Measurements from ENCODE around the gene KRT36.

The KRT36 gene

DNA sequence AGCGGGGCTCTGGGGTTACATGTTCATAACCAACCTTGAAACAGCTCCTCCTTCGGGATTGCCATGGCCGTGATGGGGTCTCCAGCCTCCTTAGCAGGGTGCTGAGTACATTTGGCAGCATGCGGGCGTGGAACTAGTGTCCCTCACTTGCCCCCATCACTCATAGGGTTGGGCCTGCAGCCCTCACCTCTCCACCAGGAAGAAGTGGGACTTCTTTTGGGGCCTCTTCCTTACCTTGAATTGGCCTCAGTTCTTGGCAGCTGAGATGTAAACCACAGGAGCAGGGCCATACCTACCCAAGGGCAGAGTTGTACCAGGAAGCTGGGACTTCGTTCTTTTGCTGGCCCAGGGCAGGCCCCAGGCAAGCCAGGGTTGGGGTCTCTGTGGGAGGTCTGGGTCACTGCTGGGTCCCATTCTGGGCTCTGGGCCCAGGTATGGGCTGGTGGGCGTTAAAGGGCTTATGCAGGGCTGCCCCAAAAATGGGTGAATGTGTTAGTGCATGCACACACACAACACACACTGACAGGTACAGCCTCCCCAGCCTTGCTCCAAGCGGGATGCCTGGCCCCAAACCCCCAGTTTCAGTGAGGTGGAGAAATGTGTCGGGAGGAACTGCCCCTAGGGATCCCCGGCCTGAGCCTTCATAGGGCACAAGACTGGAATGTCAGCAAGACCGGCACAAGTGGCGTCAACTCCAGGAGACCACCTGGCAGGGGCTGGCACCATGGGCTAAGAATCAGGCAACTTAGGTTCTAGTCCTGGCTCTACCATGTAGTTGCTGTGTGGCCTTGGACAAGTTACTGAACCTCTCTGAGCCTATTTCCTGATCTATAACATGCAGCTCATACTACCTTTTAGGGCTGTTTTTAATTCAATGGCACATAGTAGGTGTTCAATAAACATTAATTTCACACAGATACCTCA, 32.9 kb upstream of the KRT36 start:
- DNase-seq (ENCODE audit: low read depth): no peak
- TF ChIP-seq, protein P1, sequence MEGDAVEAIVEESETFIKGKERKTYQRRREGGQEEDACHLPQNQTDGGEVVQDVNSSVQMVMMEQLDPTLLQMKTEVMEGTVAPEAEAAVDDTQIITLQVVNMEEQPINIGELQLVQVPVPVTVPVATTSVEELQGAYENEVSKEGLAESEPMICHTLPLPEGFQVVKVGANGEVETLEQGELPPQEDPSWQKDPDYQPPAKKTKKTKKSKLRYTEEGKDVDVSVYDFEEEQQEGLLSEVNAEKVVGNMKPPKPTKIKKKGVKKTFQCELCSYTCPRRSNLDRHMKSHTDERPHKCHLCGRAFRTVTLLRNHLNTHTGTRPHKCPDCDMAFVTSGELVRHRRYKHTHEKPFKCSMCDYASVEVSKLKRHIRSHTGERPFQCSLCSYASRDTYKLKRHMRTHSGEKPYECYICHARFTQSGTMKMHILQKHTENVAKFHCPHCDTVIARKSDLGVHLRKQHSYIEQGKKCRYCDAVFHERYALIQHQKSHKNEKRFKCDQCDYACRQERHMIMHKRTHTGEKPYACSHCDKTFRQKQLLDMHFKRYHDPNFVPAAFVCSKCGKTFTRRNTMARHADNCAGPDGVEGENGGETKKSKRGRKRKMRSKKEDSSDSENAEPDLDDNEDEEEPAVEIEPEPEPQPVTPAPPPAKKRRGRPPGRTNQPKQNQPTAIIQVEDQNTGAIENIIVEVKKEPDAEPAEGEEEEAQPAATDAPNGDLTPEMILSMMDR (conservative IDR thresholded peaks at IDR 0.05; ENCODE audit: control insufficient read depth, insufficient read depth, low read depth, low read length): no peak
- no peak overlapping the region for H3K4me3 ChIP-seq (ENCODE audit: control insufficient read depth, low read depth, low read length)

DNA sequence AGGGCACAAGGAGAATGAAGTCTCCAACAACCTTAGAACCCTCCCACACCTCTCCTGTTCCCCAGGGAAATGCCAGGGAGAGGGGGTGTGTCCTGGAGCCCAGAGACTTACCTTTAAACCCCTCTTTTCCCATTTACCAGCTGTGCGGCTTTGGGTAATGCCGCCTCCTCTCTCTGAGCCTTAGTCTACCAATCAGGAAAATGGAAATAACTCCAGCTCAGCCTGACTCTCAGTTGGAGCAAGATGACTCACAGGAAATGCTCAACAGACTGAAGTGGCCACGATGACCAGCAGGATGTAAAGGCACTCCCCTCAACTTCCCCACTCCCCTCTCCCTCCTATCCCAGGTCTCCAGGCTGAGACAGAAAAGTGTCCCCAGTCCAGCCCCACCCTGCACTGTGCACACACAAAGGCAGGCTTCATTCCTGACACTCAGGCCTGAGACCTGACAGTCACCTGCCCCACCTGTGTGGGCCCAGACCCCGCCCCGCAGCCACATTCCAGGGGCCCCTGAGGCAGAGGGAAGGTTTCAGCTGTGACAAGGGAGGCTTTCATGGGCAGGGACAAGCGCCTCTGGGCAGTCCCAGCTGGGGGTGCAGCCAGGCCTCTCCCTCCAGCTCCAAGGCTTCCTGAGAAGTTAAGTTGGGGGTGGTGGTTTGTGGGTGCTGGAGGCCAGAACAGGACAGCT, 32.0 kb upstream of the KRT36 start:
- TF ChIP-seq, protein P1 (conservative IDR thresholded peaks at IDR 0.05; ENCODE audit: control insufficient read depth, insufficient read depth, low read depth, low read length): no peak
- no peak overlapping the region for H3K4me3 ChIP-seq (ENCODE audit: control insufficient read depth, low read depth, low read length)
- DNase-seq (ENCODE audit: low read depth): peak; percentile 81

DNA sequence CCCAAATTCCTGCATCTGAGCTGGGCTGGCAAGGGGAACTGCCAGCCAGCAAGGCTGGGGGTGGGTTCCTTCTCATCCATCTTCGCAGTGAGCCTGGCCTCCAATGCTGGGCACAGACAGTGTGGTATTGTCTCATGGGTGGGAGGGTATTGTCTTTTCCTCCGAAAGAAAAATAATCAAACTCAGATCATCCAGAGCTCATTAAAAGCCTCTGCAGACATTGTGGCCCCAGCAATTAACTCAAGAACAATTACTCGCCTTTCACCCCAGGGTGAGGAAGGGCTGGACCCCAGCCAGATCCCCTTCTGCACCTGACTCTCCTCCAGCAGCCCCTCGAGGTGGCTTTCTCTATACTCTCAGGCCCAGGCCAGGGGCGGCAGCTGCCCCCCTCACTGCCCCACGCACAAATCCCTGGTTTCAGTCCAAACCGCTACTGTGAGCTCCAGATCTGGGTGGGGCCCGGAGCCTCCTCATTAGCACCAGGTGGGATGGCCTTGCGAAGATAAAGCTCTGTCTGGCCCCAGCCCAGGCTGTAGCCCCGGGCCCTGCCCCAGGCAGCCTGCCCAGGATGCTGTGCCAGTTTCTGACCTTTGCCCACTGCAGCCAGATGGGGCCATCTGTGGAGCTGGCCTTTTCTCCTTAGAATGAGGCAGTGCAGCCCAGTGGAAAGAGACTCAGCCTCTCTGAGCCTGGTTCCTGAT, 31.3 kb upstream of the KRT36 start:
- DNase-seq (ENCODE audit: low read depth): no peak
- no peak overlapping the region for H3K4me3 ChIP-seq (ENCODE audit: control insufficient read depth, low read depth, low read length)
- TF ChIP-seq, protein P1 (conservative IDR thresholded peaks at IDR 0.05; ENCODE audit: control insufficient read depth, insufficient read depth, low read depth, low read length): no peak

DNA sequence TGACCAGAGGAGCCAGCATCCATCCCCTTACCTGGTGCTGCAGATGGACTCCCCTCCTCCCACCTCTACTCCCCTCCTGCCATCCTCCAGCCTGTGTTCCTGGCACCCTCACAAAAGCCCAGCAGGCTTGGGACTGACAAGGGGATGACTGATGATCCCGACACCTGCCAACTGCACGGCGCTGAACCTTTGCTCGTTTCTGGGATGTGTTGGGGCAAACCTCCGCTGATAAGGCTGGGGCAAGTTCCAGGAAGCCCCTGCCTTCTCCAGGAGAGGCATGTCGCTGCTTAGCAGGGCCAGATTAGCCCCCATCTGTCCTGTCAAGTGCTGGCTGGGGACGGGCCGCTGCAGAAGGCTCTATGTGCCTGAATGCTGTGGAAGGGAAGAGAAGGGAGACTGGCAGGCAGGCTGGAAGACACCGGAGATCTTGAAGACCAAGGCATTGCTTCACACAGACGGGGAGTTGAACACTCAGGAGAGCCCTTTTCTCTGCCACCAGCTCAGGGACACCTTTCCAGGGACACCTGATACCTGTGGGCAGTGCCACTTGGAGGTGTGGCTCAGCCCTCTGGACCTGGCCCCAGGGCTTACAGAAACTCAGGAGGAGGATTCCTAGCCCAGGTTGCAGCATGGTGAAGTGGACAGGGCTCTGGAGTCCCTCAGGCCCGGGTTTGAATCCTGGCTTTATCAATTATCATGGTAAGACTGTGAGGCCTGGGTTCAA, 30.0 kb upstream of the KRT36 start:
- DNase-seq (ENCODE audit: low read depth): no peak
- no peak overlapping the region for H3K4me3 ChIP-seq (ENCODE audit: control insufficient read depth, low read depth, low read length)
- TF ChIP-seq, protein P1 (conservative IDR thresholded peaks at IDR 0.05; ENCODE audit: control insufficient read depth, insufficient read depth, low read depth, low read length): no peak

DNA sequence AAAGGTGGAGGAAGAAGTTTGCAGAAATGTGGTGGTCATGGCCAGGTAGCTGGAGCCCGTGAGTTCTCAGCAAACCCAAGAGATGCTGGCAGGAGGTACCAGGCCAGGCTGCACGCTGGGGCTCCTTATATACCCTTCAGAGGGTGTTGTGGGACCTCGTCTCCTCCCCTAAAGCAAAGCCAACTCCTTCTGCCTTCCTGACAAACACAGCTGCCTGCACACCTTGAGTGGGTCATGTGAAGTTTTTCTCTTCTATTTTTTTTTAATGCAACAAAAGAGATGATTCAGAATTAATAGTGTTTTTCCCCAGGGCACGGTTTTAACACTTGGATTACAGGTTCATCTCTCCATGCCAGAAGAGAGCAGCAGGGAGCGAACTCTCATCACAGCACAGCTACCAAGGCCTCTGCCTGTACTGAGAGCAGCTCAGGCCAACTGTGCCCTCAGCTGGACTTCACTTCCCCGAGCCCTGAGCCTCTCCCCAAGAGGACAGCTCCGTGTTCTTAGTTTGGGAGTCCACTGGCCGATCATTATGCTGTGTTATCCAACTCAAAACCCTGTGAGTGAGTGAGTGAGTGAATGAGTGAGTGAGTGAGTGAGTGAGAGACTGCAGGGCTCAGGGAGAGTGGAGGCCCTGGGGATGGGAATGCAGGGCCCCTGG, 29.2 kb upstream of the KRT36 start, which contains the start of gene KRT15:
TSS of gene KRT15 (minus strand) at position 102 of the 661 bp plus-strand sequence. CDS start at position 39, 63 bp downstream.
- no peak within 1 kb of the TSS for H3K4me3 ChIP-seq (ENCODE audit: control insufficient read depth, low read depth, low read length)
- peak; percentile 28 for DNase-seq (ENCODE audit: low read depth)
- TF ChIP-seq, protein P1 (conservative IDR thresholded peaks at IDR 0.05; ENCODE audit: control insufficient read depth, insufficient read depth, low read depth, low read length): no peak
